GM19239 (cell line): ENCODE data around the gene AGAP3.

Experiments
- DNase-seq: peaks from one replicate; pipeline ENCODE4 v3.0.0; 2011; ENCODE audit warnings: low spot score; ENCODE audit not compliant: insufficient read length
- FAIRE-seq: peaks from 2 replicates; lab custom pipeline; 2011; peaks lifted over from hg19 to GRCh38; lab: Jason Lieb, UNC

Gene AGAP3

GRCh38 chr7:151133266-151133985 is 47.2 kb downstream of the AGAP3 start:
- FAIRE-seq (no peak), DNase-seq (no peak)

GRCh38 chr7:151133986-151134742 is 47.9 kb downstream of the AGAP3 start:
- DNase-seq (no peak), FAIRE-seq (no peak)

GRCh38 chr7:151134743-151135524 is 48.7 kb downstream of the AGAP3 start:
- DNase-seq (no peak), FAIRE-seq (no peak)

- FAIRE-seq (no peak), DNase-seq (no peak)
Measured at GRCh38 chr7:151135525-151135845, 49.2 kb downstream of the AGAP3 start.

GRCh38 chr7:151135866-151136843 is 49.9 kb downstream of the AGAP3 start:
- no peak for DNase-seq
- FAIRE-seq, result no peak

- no peak for FAIRE-seq
- DNase-seq, result no peak
Measured at GRCh38 chr7:151137076-151137675, 50.9 kb downstream of the AGAP3 start.

- FAIRE-seq (no peak), DNase-seq (no peak)
Measured at GRCh38 chr7:151137791-151138152, 51.5 kb downstream of the AGAP3 start.

- no peak for DNase-seq
- FAIRE-seq, result no peak
Measured at GRCh38 chr7:151138153-151138851, 52.0 kb downstream of the AGAP3 start.

GRCh38 chr7:151139071-151139790 is 53.0 kb downstream of the AGAP3 start:
- DNase-seq, result no peak
- no peak for FAIRE-seq

GRCh38 chr7:151139791-151140190 is 53.5 kb downstream of the AGAP3 start:
- FAIRE-seq (no peak), DNase-seq (no peak)

- DNase-seq, result no peak
- FAIRE-seq, result no peak
Measured at GRCh38 chr7:151140826-151141225, 54.6 kb downstream of the AGAP3 start.

GRCh38 chr7:151141311-151141854 is 55.1 kb downstream of the AGAP3 start:
- FAIRE-seq (no peak), DNase-seq (no peak)

- DNase-seq, result no peak
- FAIRE-seq, result no peak
Measured at GRCh38 chr7:151141855-151142685, 55.8 kb downstream of the AGAP3 start.

- DNase-seq (no peak), FAIRE-seq (no peak)
Measured at GRCh38 chr7:151142686-151143040, 56.4 kb downstream of the AGAP3 start.

GRCh38 chr7:151143261-151144015 is 57.2 kb downstream of the AGAP3 start:
- FAIRE-seq, result no peak
- no peak for DNase-seq

GRCh38 chr7:151144387-151144786 is 58.1 kb downstream of the AGAP3 start:
- FAIRE-seq, result no peak

GRCh38 chr7:151146761-151147160 is 60.5 kb downstream of the AGAP3 start:
- no peak for DNase-seq
- FAIRE-seq, result no peak

More at GRCh38 chr7:151144387-151144786, 58.1 kb downstream of the AGAP3 start:
- DNase-seq, result no peak
